Measurements from ENCODE around the gene CDC25A. TPM values are rescaled to one million over a fixed set of nuclear protein-coding genes. Genes with fewer than 3 reads are reported as not detected.

CDC25A gene
- total RNA-seq, 1 experiment from 2014 or later, result 35.5 TPM

- Histone ChIP-seq H3K4me3 (ENCODE audit: low read depth, low read length) (no peak overlapping the region), H3K27me3 (replicated peaks; ENCODE audit: control insufficient read depth, insufficient read depth, low read length) (no peaks in the 10 kb centered on the region), H3K4me1 (no peaks in the 10 kb centered on the region), H3K9me3 (no peaks in the 10 kb centered on the region), H3K36me3 (ENCODE audit: control insufficient read depth, insufficient read depth, low read length) (no peaks in the 10 kb centered on the region)
- Mint-ChIP-seq H3K4me3 (ENCODE audit: unreplicated experiment) (no peak overlapping the region), H3K27me3 (ENCODE audit: insufficient read depth, unreplicated experiment) (no peaks in the 10 kb centered on the region), H3K36me3 (ENCODE audit: insufficient read depth, unreplicated experiment) (no peaks in the 10 kb centered on the region), H3K9me3 (ENCODE audit: unreplicated experiment) (no peaks in the 10 kb centered on the region), H3K27ac (ENCODE audit: unreplicated experiment) (no peak overlapping the region), H3K4me1 (ENCODE audit: low read depth, unreplicated experiment) (no peaks in the 10 kb centered on the region)
- DNase-seq, result no peak
- ChIA-PET POLR2A (no interaction called here), CTCF (interaction anchor here (0.6 kb wide), 1 partner anchor 30 kb away, joined by 5 read pairs; no protein-coding TSS in a partner anchor)
- TF ChIP-seq CTCF (IDR thresholded peaks at IDR 0.05; ENCODE audit: insufficient read depth in 1 of 2, low read depth in 1 of 2, low read length in 1 of 2, severe bottlenecking in 1 of 2, unreplicated experiment in 1 of 2), result no peak
- intact Hi-C loops (cut with micrococcal nuclease; ENCODE audit: unreplicated experiment), result no loop called here
- no TSS peak for BruUV-seq (replicated peaks)
Measured at GRCh38 chr3:48225587-48225986, 37.4 kb upstream of the CDC25A start.

DNA sequence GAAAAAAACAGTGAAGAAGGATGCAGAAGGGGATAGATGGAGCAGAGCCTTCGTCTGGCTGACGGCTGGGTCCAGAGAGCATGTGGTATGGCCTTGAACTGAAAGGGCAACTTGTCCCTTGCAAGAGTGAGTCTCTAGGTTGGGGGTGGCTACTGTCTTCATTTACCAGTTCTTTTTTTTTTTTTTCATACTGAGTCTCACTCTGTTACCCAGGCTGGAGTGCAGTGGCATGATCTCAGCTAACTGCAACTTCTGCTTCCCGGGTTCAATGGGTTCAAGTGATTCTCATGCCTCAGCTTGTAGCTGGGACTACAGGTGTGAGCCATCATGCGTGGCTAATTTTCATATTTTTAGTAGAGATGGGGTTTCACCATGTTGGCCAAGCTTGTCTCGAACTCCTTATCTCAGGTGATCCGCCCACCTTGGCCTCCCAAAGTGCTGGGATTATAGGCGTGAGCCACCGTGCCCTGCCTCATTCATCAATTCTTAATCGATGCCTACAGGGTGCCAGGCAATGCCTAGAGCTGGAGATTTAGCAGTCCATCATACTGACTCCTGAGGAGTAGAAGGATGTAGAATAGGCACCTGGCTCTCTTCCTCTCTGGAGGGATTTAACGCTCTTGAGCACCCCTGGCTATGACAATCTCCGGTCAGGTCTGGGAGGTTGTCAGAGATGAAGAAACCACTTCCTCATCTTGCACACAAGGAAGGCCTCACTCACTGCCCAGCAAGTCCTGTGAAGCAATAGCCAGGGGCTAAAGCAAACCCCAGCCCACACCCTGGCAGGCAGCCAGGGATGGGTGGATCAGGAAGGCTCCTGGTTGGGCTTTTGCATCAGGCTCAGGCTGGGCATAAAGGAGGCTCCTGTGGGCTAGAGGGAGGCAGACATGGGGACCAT, 34.6 kb upstream of the CDC25A start, which contains the start of gene CAMP:
Gene CAMP, plus strand, starts transcription at position 880 of the 898 bp plus-strand sequence. Its CDS starts 17 bp downstream, at position 897.
- no peaks in the 10 kb centered on the region for H3K36me3 Mint-ChIP-seq (ENCODE audit: insufficient read depth, unreplicated experiment)
- Histone ChIP-seq H3K4me3 (ENCODE audit: low read depth, low read length) (no peak within 1 kb of the TSS), H3K36me3 (ENCODE audit: control insufficient read depth, insufficient read depth, low read length) (no peaks in the 10 kb centered on the region), H3K27me3 (replicated peaks; ENCODE audit: control insufficient read depth, insufficient read depth, low read length) (no peaks in the 10 kb centered on the region), H3K9me3 (no peaks in the 10 kb centered on the region), H3K4me1 (no peaks in the 10 kb centered on the region)
- CTCF ChIA-PET, result interaction anchor here (0.6 to 0.7 kb wide), 2 partner anchors 27 to 213 kb away, joined by 3 to 7 read pairs; no protein-coding TSS in a partner anchor
- intact Hi-C loops (cut with micrococcal nuclease; ENCODE audit: unreplicated experiment), result no loop called here
- no peak for TF ChIP-seq CTCF (IDR thresholded peaks at IDR 0.05; ENCODE audit: insufficient read depth in 1 of 2, low read depth in 1 of 2, low read length in 1 of 2, severe bottlenecking in 1 of 2, unreplicated experiment in 1 of 2)
- no peaks in the 10 kb centered on the region for H3K9me3 Mint-ChIP-seq (ENCODE audit: unreplicated experiment)
- H3K4me1 Mint-ChIP-seq (ENCODE audit: low read depth, unreplicated experiment), result no peaks in the 10 kb centered on the region
- H3K4me3 Mint-ChIP-seq (ENCODE audit: unreplicated experiment), result no peak within 1 kb of the TSS
- H3K27me3 Mint-ChIP-seq (ENCODE audit: insufficient read depth, unreplicated experiment), result no peaks in the 10 kb centered on the region
- peak; percentile 14 to 39 for DNase-seq
- POLR2A ChIA-PET, result no interaction called here
- H3K27ac Mint-ChIP-seq (ENCODE audit: unreplicated experiment), result no peak within 1 kb of the TSS
- no TSS peak for BruUV-seq (replicated peaks)

- Mint-ChIP-seq H3K36me3 (ENCODE audit: insufficient read depth, unreplicated experiment) (no peaks in the 10 kb centered on the region), H3K9me3 (ENCODE audit: unreplicated experiment) (no peaks in the 10 kb centered on the region), H3K4me1 (ENCODE audit: low read depth, unreplicated experiment) (no peaks in the 10 kb centered on the region), H3K4me3 (ENCODE audit: unreplicated experiment) (no peak overlapping the region), H3K27ac (ENCODE audit: unreplicated experiment) (no peak overlapping the region), H3K27me3 (ENCODE audit: insufficient read depth, unreplicated experiment) (no peaks in the 10 kb centered on the region)
- no peaks in the 10 kb centered on the region for H3K36me3 ChIP-seq (ENCODE audit: control insufficient read depth, insufficient read depth, low read length)
- no peaks in the 10 kb centered on the region for H3K9me3 ChIP-seq
- H3K4me1 ChIP-seq, result no peaks in the 10 kb centered on the region
- no peaks in the 10 kb centered on the region for H3K27me3 ChIP-seq (replicated peaks; ENCODE audit: control insufficient read depth, insufficient read depth, low read length)
- no TSS peak for BruUV-seq (replicated peaks)
- CTCF ChIA-PET, result no interaction called here
- intact Hi-C loops (cut with micrococcal nuclease; ENCODE audit: unreplicated experiment), result no loop called here
- POLR2A ChIA-PET, result no interaction called here
- no peak for DNase-seq
- no peak overlapping the region for H3K4me3 ChIP-seq (ENCODE audit: low read depth, low read length)
- TF ChIP-seq CTCF (IDR thresholded peaks at IDR 0.05; ENCODE audit: insufficient read depth in 1 of 2, low read depth in 1 of 2, low read length in 1 of 2, severe bottlenecking in 1 of 2, unreplicated experiment in 1 of 2), result no peak
Measured at GRCh38 chr3:48220746-48221145, 32.5 kb upstream of the CDC25A start.
